Liver (tissue), 9 donors: ENCODE data around the gene ARID3A. TPM values are rescaled to one million over a fixed set of nuclear protein-coding genes. Genes with fewer than 3 reads are reported as not detected.

Experiments
- DNase-seq: peaks from one replicate; pipeline ENCODE4 v3.0.0-alpha.2; 2017; ENCODE audit warnings: low spot score
- H3K27ac ChIP-seq, 2 donors: one replicate each; pipeline ENCODE4 v1.7.0; 2013; ENCODE audit warnings: inconsistent platforms in 2 of 2, low read length in 2 of 2, control low read depth in 1 of 2, low read depth in 1 of 2, mild to moderate bottlenecking in 1 of 2
- H3K27me3 ChIP-seq, 4 donors: one replicate each; pipeline versions ENCODE4 v1.6.1 to v1.7.0; 2013; ENCODE audit warnings: low read length in 3 of 4, inconsistent platforms in 1 of 4, mild to moderate bottlenecking in 1 of 4, moderate library complexity in 1 of 4; ENCODE audit not compliant: control insufficient read depth in 4 of 4, insufficient read depth in 4 of 4
- H3K36me3 ChIP-seq, 4 donors: one replicate each; pipeline versions ENCODE4 v1.6.1 to v1.7.0; 2013; ENCODE audit warnings: low read length in 3 of 4, mild to moderate bottlenecking in 3 of 4, low read depth in 1 of 4, moderate library complexity in 1 of 4; ENCODE audit not compliant: control insufficient read depth in 4 of 4, insufficient read depth in 3 of 4
- H3K4me1 ChIP-seq, 4 donors: one replicate each; pipeline versions ENCODE4 v1.6.1 to v1.7.0; 2013; ENCODE audit warnings: low read length in 3 of 4, mild to moderate bottlenecking in 3 of 4, moderate library complexity in 1 of 4; ENCODE audit not compliant: control insufficient read depth in 4 of 4, insufficient read depth in 4 of 4
- H3K4me3 ChIP-seq, 3 donors: one replicate each; pipeline versions ENCODE4 v1.6.1 to v1.7.0; 2013; ENCODE audit warnings: low read length in 3 of 3, control low read depth in 1 of 3, low read depth in 1 of 3, mild to moderate bottlenecking in 1 of 3
- H3K9ac ChIP-seq, 2 donors: one replicate each; pipeline ENCODE4 v1.7.0; 2013; ENCODE audit warnings: low read length in 2 of 2, mild to moderate bottlenecking in 2 of 2, moderate library complexity in 2 of 2, control low read depth in 1 of 2, low read depth in 1 of 2
- H3K9me3 ChIP-seq, 4 donors: one replicate each; pipeline versions ENCODE4 v1.6.1 to v1.7.0; 2013; ENCODE audit warnings: low read length in 3 of 4; ENCODE audit not compliant: control insufficient read depth in 4 of 4
- CTCF ChIP-seq: fragments of 150-350 bp; IDR thresholded peaks from 2 replicates; pipeline ENCODE4 v1.5.1; 2017; ENCODE audit warnings: improper control_type of control experiment, low read depth, low read length; ENCODE audit not compliant: missing input control
- EGR1 ChIP-seq, 2 donors: IDR thresholded peaks; 2 replicates each; pipeline ENCODE4 v1.6.1; 2016 to 2018; ENCODE audit warnings: antibody characterized with exemption in 2 of 2, low read depth in 2 of 2
- FOXA1 ChIP-seq: IDR thresholded peaks from 2 replicates; pipeline ENCODE4 v1.6.1; 2016; ENCODE audit warnings: antibody characterized with exemption
- FOXA2 ChIP-seq: IDR thresholded peaks from 2 replicates; pipeline ENCODE4 v1.6.1; 2016; ENCODE audit warnings: antibody characterized with exemption
- GABPA ChIP-seq, 2 donors: IDR thresholded peaks in 1 of 2; conservative IDR thresholded peaks in 1 of 2; 2 replicates each; pipeline ENCODE4 v1.6.1; 2016; ENCODE audit warnings: antibody characterized with exemption in 2 of 2, mild to moderate bottlenecking in 1 of 2, moderate library complexity in 1 of 2
- HNF4A ChIP-seq, 2 donors: conservative IDR thresholded peaks; 2 replicates each; pipeline ENCODE4 v1.6.1; 2016; ENCODE audit warnings: antibody characterized with exemption in 2 of 2, mild to moderate bottlenecking in 2 of 2
- HNF4G ChIP-seq: IDR thresholded peaks from 2 replicates; pipeline ENCODE4 v1.6.1; 2016; ENCODE audit warnings: antibody characterized with exemption
- JUND ChIP-seq, 2 donors: IDR thresholded peaks; 2 replicates each; pipeline ENCODE4 v1.6.1; 2016; ENCODE audit warnings: antibody characterized with exemption in 2 of 2
- RXRA ChIP-seq, 2 donors: IDR thresholded peaks; 2 replicates each; pipeline ENCODE4 v1.6.1; 2017 to 2018; ENCODE audit warnings: antibody characterized with exemption in 2 of 2, mild to moderate bottlenecking in 1 of 2
- SP1 ChIP-seq: IDR thresholded peaks from 2 replicates; pipeline ENCODE4 v1.6.1; 2018; ENCODE audit warnings: antibody characterized with exemption, mild to moderate bottlenecking
- YY1 ChIP-seq: IDR thresholded peaks from 2 replicates; pipeline ENCODE4 v1.6.1; 2016; ENCODE audit warnings: antibody characterized with exemption, mild to moderate bottlenecking
- WGBS: extraction: QIAGEN DNeasy Blood & Tissue Kit; methylation state at CpG from one replicate; pipeline ENCODE4 v1.1.7; 2013; 5-methylcytosine and 5-hydroxymethylcytosine counted together
- polyA plus RNA-seq, 2 donors: library from polyadenylated mRNA; stranded (reverse) in 1 of 2; unstranded in 1 of 2; fragments of 200-250 nt in 1 of 2; fragments of >200 nt in 1 of 2; fragmentation: Nextera tagmentation in 1 of 2; extraction: Ambion mirVana in 1 of 2; gene quantifications; one replicate each; pipeline versions ENCODE4 v1.2.1 to v1.2.3, GENCODE V29; 2013 to 2015
- total RNA-seq, 2 donors: library from RNA; depleted of rRNA; stranded (reverse); fragments of >200 nt; gene quantifications; one replicate each; pipeline ENCODE4 v1.2.3, GENCODE V29; 2014
- donor health status: healthy.
- donor health status: healthy.
- donor health status: healthy.
- donor health status: healthy.
- donor health status: healthy.

The ARID3A gene
- total and polyA plus RNA-seq, 4 donors, result 0.74 to 42.4 (median 3.1) TPM

GRCh38 chr19:940591-941291 is 14.9 kb downstream of the ARID3A start:
- H3K9me3 ChIP-seq, result no peaks in the 10 kb centered on the region
- peak overlapping the region in 1 of 2 donors; percentile 25 for H3K9ac ChIP-seq
- no peaks in the 10 kb centered on the region for H3K27me3 ChIP-seq
- H3K36me3 ChIP-seq, result no peaks in the 10 kb centered on the region
- H3K4me1 ChIP-seq, result peaks cover 18 to 33% (median 24%) of the 10 kb centered on the region in 4 donors
- peak overlapping the region; percentile 77 to 89 for H3K27ac ChIP-seq
- DNase-seq, result no peak
- 11% methylated on average over 64 of the region's 64 CpGs for WGBS
- peak overlapping the region in 1 of 3 donors; percentile 37 for H3K4me3 ChIP-seq
- TF ChIP-seq RXRA (IDR thresholded peaks at IDR 0.05) (peak; percentile 67 to 69), YY1 (no peak), JUND (IDR thresholded peaks at IDR 0.05) (no peak), EGR1 (IDR thresholded peaks at IDR 0.05; ENCODE audit: low read depth in 2 of 2) (peak in 1 of 2 donors; percentile 36), HNF4A (conservative IDR thresholded peaks at IDR 0.05) (peak; percentile 62 to 66), GABPA (IDR thresholded peaks at IDR 0.05 in 1 of 2, conservative IDR thresholded peaks at IDR 0.05 in 1 of 2) (no peak), SP1 (peak; percentile 60), CTCF (no peak), HNF4G (no peak), FOXA1 (no peak)

GRCh38 chr19:941292-942132 is 15.7 kb downstream of the ARID3A start:
- 69% methylated on average over 45 of the region's 45 CpGs for WGBS
- Histone ChIP-seq H3K9ac (peak overlapping the region in 1 of 2 donors; percentile 25), H3K27me3 (no peaks in the 10 kb centered on the region), H3K36me3 (no peaks in the 10 kb centered on the region), H3K9me3 (no peaks in the 10 kb centered on the region), H3K4me1 (peaks cover 18 to 33% (median 24%) of the 10 kb centered on the region in 4 donors), H3K27ac (peak overlapping the region; percentile 77 to 89), H3K4me3 (peak overlapping the region in 1 of 3 donors; percentile 37)
- TF ChIP-seq SP1 (no peak), FOXA2 (no peak), FOXA1 (no peak), HNF4A (conservative IDR thresholded peaks at IDR 0.05) (no peak), RXRA (IDR thresholded peaks at IDR 0.05) (no peak), CTCF (no peak), EGR1 (IDR thresholded peaks at IDR 0.05; ENCODE audit: low read depth in 2 of 2) (no peak)
- DNase-seq, result no peak
